Stimulated activated CD4-positive, alpha-beta T cell treated with anti-CD3 and anti-CD28 coated beads, Interleukin-1b, Interleukin-23, amount 100 ng/mL, for 24 hours (primary cell): ENCODE results near the gene CACNA1F.

Experiments
- DNase-seq, 4 experiments: peaks; one replicate each; pipeline ENCODE4 v3.0.0-alpha.2; 2020; ENCODE audit warnings: low read depth in 4 of 4, low spot score in 1 of 4

Gene CACNA1F

GRCh38 chrX:49257846-49258748 lies 25.0 kb upstream of the CACNA1F start:
- DNase-seq = no peak

GRCh38 chrX:49257074-49257790 lies 24.1 kb upstream of the CACNA1F start:
- DNase-seq = no peak

DNA sequence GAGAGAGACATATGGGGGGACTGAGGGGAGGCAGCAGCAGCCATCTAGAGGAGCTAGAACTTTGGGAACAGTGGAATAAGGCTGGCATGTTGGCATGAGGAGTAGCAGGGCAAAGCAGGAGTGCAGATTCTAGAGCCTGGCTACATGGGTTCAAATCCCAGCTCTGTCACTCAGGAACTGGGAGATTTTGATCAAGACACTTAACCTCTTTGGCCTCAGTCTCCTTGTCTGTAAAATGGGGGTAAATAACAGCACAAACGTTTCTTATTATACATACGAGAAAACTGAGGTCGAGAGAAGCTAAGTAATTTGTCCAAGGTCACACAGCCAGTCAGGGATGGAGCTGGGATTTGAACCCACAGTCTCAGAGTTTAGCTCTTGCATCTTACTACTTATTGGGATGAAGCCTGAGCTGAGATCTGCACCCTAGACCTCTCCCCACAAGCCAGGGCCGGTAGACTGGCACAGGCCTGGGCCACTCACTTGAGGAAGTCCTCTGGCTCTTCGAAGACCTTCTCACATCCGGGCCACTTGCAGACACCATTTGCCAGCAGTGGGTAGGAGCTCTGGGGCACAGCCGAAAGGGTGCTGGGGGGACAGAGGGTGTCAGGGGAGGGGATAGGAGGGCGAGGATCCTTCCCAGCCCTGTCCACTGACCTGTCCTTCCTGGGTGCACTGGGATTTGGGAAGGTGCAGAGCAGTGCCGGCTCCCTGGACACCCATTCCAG lies 23.3 kb upstream of the CACNA1F start:
- no peak for DNase-seq

DNA sequence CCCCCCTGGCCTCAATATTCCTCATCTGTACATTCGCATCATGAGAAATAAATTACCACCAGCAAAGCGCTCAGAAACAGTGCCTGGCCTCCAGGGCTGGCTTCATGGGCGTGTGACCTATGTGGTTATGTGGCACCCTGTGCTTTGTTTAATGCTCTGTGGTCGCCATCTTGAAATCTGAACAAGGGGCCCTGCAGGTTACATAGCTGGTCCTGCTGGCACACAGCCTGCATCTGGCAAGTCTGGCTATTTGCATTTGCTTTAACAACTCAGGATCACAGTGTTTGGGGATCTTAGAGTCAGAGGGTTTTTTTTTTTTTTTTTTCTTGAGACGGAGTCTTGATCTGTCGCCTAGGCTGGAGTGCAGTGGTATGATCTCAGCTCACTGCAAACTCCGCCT lies 21.5 kb upstream of the CACNA1F start:
- DNase-seq = no peak

GRCh38 chrX:49251325-49251724 lies 18.2 kb upstream of the CACNA1F start:
- no peak for DNase-seq

DNA sequence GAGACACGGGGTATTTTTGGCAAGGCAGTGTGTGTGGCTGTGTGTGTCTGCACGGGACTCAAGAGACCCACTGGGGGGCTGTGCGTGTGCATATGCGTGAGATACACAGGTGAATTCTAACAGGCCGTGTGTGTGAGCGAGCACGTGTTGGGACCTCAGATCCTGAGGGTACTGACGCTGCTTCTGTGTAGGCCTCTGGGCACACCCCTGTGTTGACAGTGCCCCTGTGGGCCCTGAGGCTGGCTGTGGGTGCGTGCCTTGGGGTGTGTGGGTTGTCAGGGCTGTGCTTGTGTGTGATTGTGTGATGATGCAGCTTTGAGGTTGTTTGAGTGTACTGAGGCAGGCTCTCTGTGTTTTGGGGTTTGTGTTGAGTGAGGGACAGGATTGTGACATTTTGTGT lies 17.4 kb upstream of the CACNA1F start:
- no peak for DNase-seq

- DNase-seq = no peak
These were observed 16.9 kb upstream of the CACNA1F start for GRCh38 chrX:49250066-49250465.

- no peak for DNase-seq
These were observed 16.5 kb upstream of the CACNA1F start for GRCh38 chrX:49249616-49250015.

- DNase-seq = no peak
These were observed 15.9 kb upstream of the CACNA1F start for GRCh38 chrX:49249071-49249470.

DNA sequence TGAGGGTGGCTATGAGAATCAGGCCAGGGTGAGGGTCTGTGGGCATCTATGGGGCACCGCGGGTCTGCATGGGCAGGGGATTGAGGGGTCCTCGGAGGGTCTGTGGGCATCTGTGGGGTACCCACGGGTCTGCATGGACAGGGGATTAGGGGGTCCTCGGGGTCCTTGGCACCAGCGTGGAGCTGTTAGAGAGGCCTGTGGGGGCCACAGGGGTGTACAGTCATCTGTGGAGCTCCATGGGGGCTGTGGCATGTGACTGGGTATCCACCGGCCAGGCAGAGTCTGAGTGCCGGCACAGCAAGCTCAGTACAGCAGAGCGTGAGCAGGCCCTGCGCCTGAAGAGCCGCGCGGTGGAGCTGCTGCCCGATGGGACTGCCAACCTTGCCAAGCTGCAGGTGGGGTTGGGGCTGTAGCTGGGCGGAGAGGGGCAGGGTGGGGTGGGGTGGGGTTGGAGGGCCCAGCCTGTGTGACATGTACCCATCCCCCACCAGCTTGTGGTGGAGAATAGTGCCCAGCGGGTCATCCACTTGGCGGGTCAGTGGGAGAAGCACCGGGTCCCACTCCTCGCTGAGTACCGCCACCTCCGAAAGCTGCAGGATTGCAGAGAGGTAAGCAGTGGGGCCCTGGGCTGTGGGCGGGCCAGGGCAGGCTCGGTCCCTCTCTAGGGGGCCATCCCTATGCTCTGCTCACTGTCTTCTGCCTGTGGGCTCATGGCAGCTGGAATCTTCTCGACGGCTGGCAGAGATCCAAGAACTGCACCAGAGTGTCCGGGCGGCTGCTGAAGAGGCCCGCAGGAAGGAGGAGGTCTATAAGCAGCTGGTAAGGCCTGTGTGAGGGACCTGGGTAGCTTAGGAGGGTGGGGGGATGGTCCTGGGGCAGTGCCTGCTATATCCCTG lies 15.0 kb upstream of the CACNA1F start:
- DNase-seq = no peak

- DNase-seq = no peak
These were observed 14.2 kb upstream of the CACNA1F start for GRCh38 chrX:49247346-49247745.

DNA sequence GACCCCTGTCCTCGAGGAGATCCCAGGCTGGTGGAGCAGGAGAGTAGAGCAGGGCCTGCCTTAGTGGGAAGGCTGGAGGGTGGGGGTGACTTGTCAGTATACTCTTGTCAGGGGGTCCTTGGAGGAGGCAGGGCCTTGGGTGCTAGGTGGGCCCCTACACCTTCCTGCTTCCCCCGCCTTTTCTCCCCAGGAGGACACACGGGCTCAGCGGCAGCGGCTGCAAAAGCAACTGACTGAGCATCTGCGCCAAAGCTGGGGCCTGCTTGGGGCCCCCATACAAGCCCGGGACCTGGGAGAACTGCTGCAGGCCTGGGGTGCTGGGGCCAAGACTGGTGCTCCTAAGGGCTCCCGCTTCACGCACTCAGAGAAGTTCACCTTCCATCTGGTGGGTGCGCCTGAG lies 13.4 kb upstream of the CACNA1F start:
- DNase-seq = no peak

DNA sequence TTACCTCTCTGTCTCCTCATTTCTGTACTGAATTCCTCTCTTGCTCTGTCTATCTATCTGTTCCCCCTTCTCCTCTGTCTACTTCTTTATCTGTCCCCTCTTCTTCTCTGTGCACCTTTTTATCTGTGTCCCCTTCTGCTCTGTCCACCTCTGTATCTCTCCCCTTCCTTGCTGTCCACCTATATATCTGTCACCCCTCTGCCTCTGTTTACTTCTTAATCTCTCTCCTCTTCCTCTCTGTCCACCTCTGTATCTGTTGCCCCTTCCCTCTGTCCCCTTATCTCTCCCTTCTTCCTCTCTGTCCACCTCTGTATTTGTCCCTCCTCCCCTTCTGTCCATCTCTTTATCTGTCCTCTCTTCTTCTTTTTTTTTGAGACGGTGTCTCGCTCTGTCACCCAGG lies 11.1 kb upstream of the CACNA1F start:
- DNase-seq = no peak

DNA sequence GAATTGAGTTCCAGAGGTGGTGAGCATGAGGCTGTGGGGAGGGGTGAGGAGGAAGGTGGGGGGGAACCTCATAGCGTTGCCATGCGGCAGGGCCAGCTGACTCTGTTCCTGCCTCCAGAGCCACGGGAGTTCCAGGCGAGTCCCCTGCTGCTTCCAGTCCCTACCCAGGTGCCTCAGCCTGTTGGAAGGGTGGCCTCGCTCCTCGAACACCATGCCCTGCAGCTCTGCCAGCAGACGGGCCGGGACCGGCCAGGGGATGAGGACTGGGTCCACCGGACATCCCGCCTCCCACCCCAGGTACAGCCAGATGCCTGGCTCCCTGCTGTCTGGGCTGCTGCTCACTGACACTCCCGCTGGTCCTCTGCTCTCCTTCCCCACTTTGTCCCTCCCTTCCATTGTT lies 10.0 kb upstream of the CACNA1F start:
- no peak for DNase-seq

DNA sequence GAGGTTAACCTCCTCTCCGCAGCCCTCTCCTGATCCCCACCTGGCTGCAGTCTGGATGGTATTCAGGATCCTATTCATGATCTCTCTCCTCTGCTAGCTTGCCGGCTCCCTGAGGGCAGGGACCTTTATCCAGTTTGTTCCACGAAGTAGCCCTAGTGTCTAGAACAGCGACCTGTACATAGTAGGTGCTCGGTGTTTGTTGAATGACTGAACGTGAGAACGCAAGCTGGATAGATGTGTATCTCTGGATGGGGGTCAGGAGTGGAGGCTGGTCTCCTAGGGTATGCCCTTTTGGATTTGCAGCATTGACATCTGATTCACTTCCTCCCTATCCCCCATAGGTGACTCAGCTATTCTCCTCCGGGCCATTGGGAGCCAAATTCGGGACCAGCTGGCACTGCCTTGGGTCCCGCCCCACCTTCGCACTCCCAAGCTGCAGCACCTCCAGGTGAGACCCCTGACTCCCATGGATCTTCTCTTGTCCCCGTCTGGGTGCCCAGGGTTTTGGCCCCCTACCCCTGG lies 9.5 kb upstream of the CACNA1F start:
- no peak for DNase-seq

- DNase-seq = no peak
These were observed 5.6 kb upstream of the CACNA1F start for GRCh38 chrX:49238735-49239134.

DNA sequence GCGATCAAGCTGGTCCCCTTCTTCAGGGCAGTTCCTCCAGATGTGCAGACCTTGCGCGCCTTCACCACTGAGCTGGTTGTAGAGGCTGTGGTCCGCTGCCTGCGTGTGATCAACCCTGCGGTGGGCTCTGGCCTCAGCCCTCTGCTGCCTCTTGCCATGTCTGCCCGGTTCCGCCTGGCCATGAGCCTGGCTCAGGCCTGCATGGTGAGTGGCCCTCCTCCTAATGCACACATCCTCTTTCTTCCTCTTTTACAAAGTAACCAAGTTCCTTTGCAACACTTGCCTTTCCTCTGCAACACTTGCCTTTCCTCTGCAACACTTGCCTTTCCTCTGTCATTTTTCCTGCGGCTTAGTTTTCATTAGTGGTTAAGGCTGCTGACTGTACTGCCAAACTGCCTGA lies 3.9 kb upstream of the CACNA1F start:
- DNase-seq = no peak

- no peak for DNase-seq
These were observed 881 bp upstream of the CACNA1F start for GRCh38 chrX:49233887-49234555.

DNA sequence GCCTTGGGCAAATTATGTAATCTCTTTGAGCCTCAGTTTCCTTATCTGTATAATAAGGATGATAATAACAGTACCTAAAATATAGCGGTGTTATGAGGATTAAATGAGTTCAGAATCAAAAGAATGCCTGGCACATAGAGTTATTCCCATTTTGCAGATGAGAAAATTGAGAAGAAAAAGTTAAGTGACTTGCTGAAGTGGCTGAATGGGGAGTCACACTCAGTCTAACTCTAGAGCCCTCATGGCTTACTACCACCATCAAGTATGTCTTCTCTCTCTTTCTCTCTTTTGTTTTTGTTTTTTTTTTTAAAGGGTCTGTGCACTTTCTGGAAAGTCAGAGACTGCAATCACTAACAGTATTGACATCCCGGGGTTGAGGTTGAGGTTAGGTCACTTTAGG lies 615 bp downstream of the CACNA1F start:
- no peak for DNase-seq
